Thoracic aorta (tissue), 2 donors: ENCODE data around the gene ZMYND19. TPM values are rescaled to one million over a fixed set of nuclear protein-coding genes. Genes with fewer than 3 reads are reported as not detected.
A peak's percentile ranks its signal among the peaks of the same experiment; 100 is the strongest.

ENCODE experiments used
- ATAC-seq: fragments of 150-250 bp; one replicate; pipeline ENCODE4 v1.8.0; 2017; ENCODE audit warnings: low read depth; ENCODE audit not compliant: insufficient number of reproducible peaks, low FRiP score
- DNase-seq: peaks from one replicate; pipeline ENCODE4 v3.0.0-alpha.2; 2020; ENCODE audit warnings: low spot score
- H3K27ac ChIP-seq, 2 donors: fragments of 200-600 bp; sonication (generic); 1 replicate in 1 of 2; 2 replicates in 1 of 2; pipeline ENCODE4 v1.5.1; 2016; ENCODE audit warnings: mild to moderate bottlenecking in 2 of 2, moderate library complexity in 2 of 2
- H3K27me3 ChIP-seq: fragments of 200-600 bp; sonication (generic); replicated peaks from 2 replicates; pipeline ENCODE4 v1.6.0; 2016; ENCODE audit warnings: mild to moderate bottlenecking; ENCODE audit not compliant: insufficient read depth
- H3K36me3 ChIP-seq: fragments of 200-600 bp; sonication (generic); one replicate; pipeline ENCODE4 v1.5.1; 2016
- H3K4me1 ChIP-seq, 2 donors: fragments of 200-600 bp; sonication (generic); 1 replicate in 1 of 2; 2 replicates in 1 of 2; pipeline versions ENCODE4 v1.5.1 to v1.6.0; 2016; ENCODE audit warnings: low read depth in 2 of 2, mild to moderate bottlenecking in 1 of 2; ENCODE audit not compliant: control insufficient read depth in 1 of 2
- H3K4me3 ChIP-seq: fragments of 200-600 bp; sonication (generic); 2 replicates; pipeline ENCODE4 v1.5.1; 2016; ENCODE audit warnings: mild to moderate bottlenecking
- H3K9me3 ChIP-seq: fragments of 200-600 bp; sonication (generic); 2 replicates; pipeline ENCODE4 v1.5.1; 2016
- CTCF ChIP-seq: fragments of 200-600 bp; sonication (generic); IDR thresholded peaks from one replicate; pipeline ENCODE4 v1.5.1; 2019; ENCODE audit warnings: antibody characterized with exemption
- total RNA-seq, 2 donors: library from RNA; depleted of rRNA; stranded (reverse); fragments of >200 nt; gene quantifications; one replicate each; pipeline versions ENCODE4 v1.1.0 to v1.2.3, GENCODE V29; 2016

ZMYND19 gene
- total RNA-seq, 2 donors from 2014 or later, result 10.8 to 14.1 TPM

- Histone ChIP-seq H3K36me3 (no peaks in the 10 kb centered on the region), H3K9me3 (no peaks in the 10 kb centered on the region), H3K4me3 (peak overlapping the region; percentile 89), H3K27me3 (no peaks in the 10 kb centered on the region), H3K4me1 (peaks cover 21 to 49% of the 10 kb centered on the region in 2 donors), H3K27ac (no peak overlapping the region)
- DNase-seq, result no peak
- TF ChIP-seq CTCF, result no peak
- ATAC-seq, result no peak
Observed at GRCh38 chr9:137607141-137607857, 17.0 kb upstream of the ZMYND19 start.

GRCh38 chr9:137606734-137607138, 16.4 kb upstream of the ZMYND19 start:
- Histone ChIP-seq H3K4me3 (peak overlapping the region; percentile 89), H3K4me1 (peaks cover 17 to 43% of the 10 kb centered on the region in 2 donors), H3K27ac (no peak overlapping the region), H3K9me3 (no peaks in the 10 kb centered on the region), H3K36me3 (no peaks in the 10 kb centered on the region), H3K27me3 (no peaks in the 10 kb centered on the region)
- DNase-seq (no peak), ATAC-seq (no peak)
- TF ChIP-seq CTCF, result no peak

GRCh38 chr9:137606005-137606621, 15.8 kb upstream of the ZMYND19 start:
- no peak for TF ChIP-seq CTCF
- ATAC-seq (no peak), DNase-seq (no peak)
- H3K36me3 ChIP-seq, result no peaks in the 10 kb centered on the region
- peak overlapping the region; percentile 38 to 83 for H3K27ac ChIP-seq
- peaks cover 15 to 41% of the 10 kb centered on the region in 2 donors for H3K4me1 ChIP-seq
- H3K4me3 ChIP-seq, result peak overlapping the region; percentile 89
- no peaks in the 10 kb centered on the region for H3K27me3 ChIP-seq
- no peaks in the 10 kb centered on the region for H3K9me3 ChIP-seq

GRCh38 chr9:137605121-137606004, 15.1 kb upstream of the ZMYND19 start, which contains the start of gene ARRDC1:
Gene ARRDC1 (plus strand): TSS chr9:137605686. CDS start chr9:137605718, 32 bp downstream.
- peak within 1 kb of the TSS; percentile 89 for H3K4me3 ChIP-seq
- no peaks in the 10 kb centered on the region for H3K36me3 ChIP-seq
- no peaks in the 10 kb centered on the region for H3K9me3 ChIP-seq
- no peaks in the 10 kb centered on the region for H3K27me3 ChIP-seq
- H3K4me1 ChIP-seq, result peaks cover 15 to 41% of the 10 kb centered on the region in 2 donors
- DNase-seq (peak; percentile 78), ATAC-seq (peak; percentile 67)
- H3K27ac ChIP-seq, result peak within 1 kb of the TSS; percentile 38 to 83
- no peak for TF ChIP-seq CTCF
